HEK293 (cell line): ENCODE results near the gene SLC16A10.

Experiments used
- CTCF ChIA-PET: fragments of 350-600 bp; formaldehyde crosslinking; extraction: SDS; loops from one replicate; lab custom pipeline; 2021; ENCODE audit warnings: antibody characterized with exemption; lab: Yijun Ruan, JAX
- POLR2A ChIA-PET: fragments of 300-600 bp; formaldehyde crosslinking; extraction: SDS; loops from one replicate; lab custom pipeline; 2020; ENCODE audit warnings: antibody characterized with exemption, inconsistent platforms; lab: Yijun Ruan, JAX
- H3K27ac ChIP-seq: fragments of 200-500 bp; sonication (Bioruptor generic); 2 replicates; pipeline ENCODE4 v1.5.1; 2014; ENCODE audit warnings: low read depth, low read length, control low read depth, inconsistent platforms; ENCODE audit errors: extremely low read depth
- H3K36me3 ChIP-seq, 2 experiments: fragments of 200-500 bp in 1 of 2; sonication (Bioruptor generic) in 1 of 2; 1 replicate in 1 of 2; 2 replicates in 1 of 2; pipeline ENCODE4 v1.5.1; 2014 to 2017; ENCODE audit warnings: inconsistent platforms in 2 of 2, low read length in 2 of 2; ENCODE audit not compliant: control insufficient read depth in 2 of 2, insufficient read depth in 1 of 2
- H3K4me1 ChIP-seq: fragments of 200-500 bp; sonication (Bioruptor generic); 2 replicates; pipeline ENCODE4 v1.5.1; 2014; ENCODE audit warnings: mild to moderate bottlenecking, low read length, inconsistent platforms; ENCODE audit not compliant: control insufficient read depth, insufficient read depth
- H3K4me3 ChIP-seq: 2 replicates; pipeline ENCODE4 v1.5.1; 2011; ENCODE audit warnings: low read depth, mild to moderate bottlenecking, control low read depth, low read length, moderate library complexity
- H3K9me3 ChIP-seq: fragments of 200-500 bp; sonication (Bioruptor generic); 2 replicates; pipeline ENCODE4 v1.5.1; 2014; ENCODE audit warnings: low read depth, low read length, inconsistent platforms; ENCODE audit not compliant: control insufficient read depth, insufficient read depth
- AEBP2 ChIP-seq: fragments of 450-650 bp; formaldehyde crosslinking; IDR thresholded peaks from 2 replicates; pipeline ENCODE4 v1.5.1; 2016; ENCODE audit warnings: missing biosample characterization, missing genetic modification characterization, borderline replicate concordance
- EGR2 ChIP-seq: fragments of 450-650 bp; formaldehyde crosslinking; IDR thresholded peaks from 2 replicates; pipeline ENCODE4 v1.5.1; 2016; ENCODE audit warnings: low read depth, missing biosample characterization, missing genetic modification characterization
- INSM2 ChIP-seq: fragments of 450-650 bp; formaldehyde crosslinking; IDR thresholded peaks from 2 replicates; pipeline ENCODE4 v1.5.1; 2016; ENCODE audit warnings: missing biosample characterization, missing genetic modification characterization
- PRDM4 ChIP-seq: fragments of 450-650 bp; formaldehyde crosslinking; IDR thresholded peaks from 2 replicates; pipeline ENCODE4 v1.5.1; 2017; ENCODE audit warnings: missing biosample characterization, missing genetic modification characterization
- RBAK ChIP-seq: fragments of 450-650 bp; formaldehyde crosslinking; IDR thresholded peaks from 2 replicates; pipeline ENCODE4 v1.5.1; 2016; ENCODE audit warnings: missing biosample characterization, missing genetic modification characterization
- ZBTB26 ChIP-seq: fragments of 450-650 bp; formaldehyde crosslinking; optimal IDR thresholded peaks from 2 replicates; pipeline ENCODE3; 2016; ENCODE audit warnings: missing biosample characterization, mild to moderate bottlenecking, missing genetic modification characterization
- ZFP37 ChIP-seq: fragments of 450-650 bp; formaldehyde crosslinking; IDR thresholded peaks from 2 replicates; pipeline ENCODE4 v1.5.1; 2016; ENCODE audit warnings: missing biosample characterization, missing genetic modification characterization
- ZNF138 ChIP-seq: fragments of 450-650 bp; formaldehyde crosslinking; IDR thresholded peaks from 2 replicates; pipeline ENCODE4 v1.5.1; 2016; ENCODE audit warnings: missing biosample characterization, missing genetic modification characterization, borderline replicate concordance
- ZNF146 ChIP-seq: fragments of 450-650 bp; formaldehyde crosslinking; IDR thresholded peaks from 2 replicates; pipeline ENCODE4 v1.5.1; 2016; ENCODE audit warnings: missing biosample characterization, missing genetic modification characterization
- ZNF184 ChIP-seq: fragments of 450-650 bp; IDR thresholded peaks from 2 replicates; pipeline ENCODE4 v1.5.1; 2018; ENCODE audit warnings: missing biosample characterization, mild to moderate bottlenecking, missing genetic modification characterization
- ZNF501 ChIP-seq: fragments of 450-650 bp; formaldehyde crosslinking; IDR thresholded peaks from 2 replicates; pipeline ENCODE4 v1.5.1; 2016; ENCODE audit warnings: missing biosample characterization, missing genetic modification characterization
- ZNF510 ChIP-seq: fragments of 450-650 bp; formaldehyde crosslinking; IDR thresholded peaks from 2 replicates; pipeline ENCODE4 v1.5.1; 2018; ENCODE audit warnings: mild to moderate bottlenecking, missing genetic modification characterization, missing biosample characterization; ENCODE audit not compliant: insufficient replicate concordance
- ZNF521 ChIP-seq: fragments of 450-650 bp; formaldehyde crosslinking; IDR thresholded peaks from 2 replicates; pipeline ENCODE4 v1.5.1; 2017; ENCODE audit warnings: missing biosample characterization, mild to moderate bottlenecking, missing genetic modification characterization
- ZNF555 ChIP-seq: fragments of 450-650 bp; formaldehyde crosslinking; conservative IDR thresholded peaks from 2 replicates; pipeline ENCODE4 v1.5.1; 2017; ENCODE audit warnings: missing biosample characterization, mild to moderate bottlenecking, missing genetic modification characterization, inconsistent platforms
- ZNF560 ChIP-seq: fragments of 450-650 bp; formaldehyde crosslinking; IDR thresholded peaks from 2 replicates; pipeline ENCODE4 v1.5.1; 2017; ENCODE audit warnings: missing biosample characterization, missing genetic modification characterization, borderline replicate concordance
- ZNF645 ChIP-seq: fragments of 450-650 bp; formaldehyde crosslinking; IDR thresholded peaks from 2 replicates; pipeline ENCODE4; 2016; ENCODE audit warnings: missing biosample characterization, missing genetic modification characterization

SLC16A10 gene

GRCh38 chr6:111157412-111157811 lies 70.1 kb downstream of the SLC16A10 start:
- Histone ChIP-seq H3K4me3 (no peak overlapping the region), H3K27ac (no peak overlapping the region), H3K9me3 (no peaks in the 10 kb centered on the region), H3K4me1 (no peaks in the 10 kb centered on the region), H3K36me3 (no peaks in the 10 kb centered on the region)
- no peak for TF ChIP-seq ZNF555
- no peak for TF ChIP-seq ZNF510 (tag by site-specific recombination)
- no peak for TF ChIP-seq AEBP2 (tag by site-specific recombination)
- TF ChIP-seq INSM2 = no peak
- no peak for TF ChIP-seq PRDM4 (tag by site-specific recombination)
- no peak for TF ChIP-seq ZNF521 (tag by site-specific recombination)
- TF ChIP-seq ZFP37 (tag by site-specific recombination) = no peak
- TF ChIP-seq ZNF560 (tag by site-specific recombination) = no peak
- no peak for TF ChIP-seq EGR2 (tag by site-specific recombination)
- no peak for TF ChIP-seq ZNF146 (tag by site-specific recombination)
- TF ChIP-seq ZNF501 (tag by site-specific recombination) = no peak
- no peak for TF ChIP-seq ZBTB26
- TF ChIP-seq RBAK = no peak
- no peak for TF ChIP-seq ZNF645 (tag by site-specific recombination)
- CTCF ChIA-PET = no interaction called here
- POLR2A ChIA-PET = no interaction called here

GRCh38 chr6:111159633-111160032 lies 72.3 kb downstream of the SLC16A10 start:
- ChIA-PET CTCF (interaction anchor here (0.6 kb wide), 1 partner anchor 102 kb away, joined by 3 read pairs; no protein-coding TSS in a partner anchor), POLR2A (no interaction called here)
- H3K4me1 ChIP-seq = no peaks in the 10 kb centered on the region
- no peak overlapping the region for H3K27ac ChIP-seq
- no peaks in the 10 kb centered on the region for H3K9me3 ChIP-seq
- no peak overlapping the region for H3K4me3 ChIP-seq
- no peak for TF ChIP-seq ZNF138
- TF ChIP-seq ZNF184 (tag by site-specific recombination) = peak; percentile 95
- H3K36me3 ChIP-seq = no peaks in the 10 kb centered on the region
